ENCODE data around the gene PTPRCAP.
"Not testable (repeated sequence)": the region's sequence is repeated elsewhere in the genome, so short reads cannot be mapped to it uniquely, and the experiment has no call there.

Gene PTPRCAP

DNA sequence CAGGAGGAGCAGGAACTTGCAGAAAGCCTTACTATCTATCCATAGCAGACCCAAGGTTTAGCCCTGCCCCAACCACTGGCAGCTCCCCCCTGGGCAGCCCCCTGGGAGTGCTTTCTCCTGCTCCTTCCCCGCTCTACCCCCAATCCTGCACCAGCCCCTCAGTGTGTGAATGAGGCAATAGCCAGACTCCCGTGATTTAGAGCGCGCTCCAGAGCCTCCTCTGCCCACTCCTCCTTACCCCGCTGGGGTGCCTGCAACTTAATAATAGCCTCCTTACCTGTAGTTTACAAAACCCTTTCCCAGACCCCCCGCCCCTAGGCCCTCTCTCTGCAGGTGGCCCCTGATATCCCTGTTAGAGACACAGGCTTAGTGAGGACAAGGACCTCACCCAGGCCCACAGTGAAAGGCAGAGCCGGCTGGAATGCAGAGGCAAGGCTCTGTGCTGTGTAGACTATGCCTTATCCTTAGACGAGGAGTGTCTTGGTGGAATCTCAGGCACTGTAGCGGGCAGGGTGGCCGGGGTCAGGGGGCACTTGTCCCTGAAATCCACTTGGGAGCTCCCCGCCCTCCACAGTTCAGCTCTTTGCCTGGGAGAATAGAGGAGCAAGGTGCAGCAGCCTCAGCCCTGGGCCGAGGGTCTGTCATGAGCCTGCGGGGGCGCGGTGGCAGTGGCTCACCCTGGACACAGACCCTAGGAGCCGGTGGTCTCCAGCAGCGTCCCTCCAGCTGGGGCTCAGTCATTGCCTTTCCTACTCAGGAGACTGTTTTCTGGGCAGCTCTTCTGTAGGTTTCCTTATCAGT, 26.3 kb downstream of the PTPRCAP start:
- DNase-seq, result no peak

DNA sequence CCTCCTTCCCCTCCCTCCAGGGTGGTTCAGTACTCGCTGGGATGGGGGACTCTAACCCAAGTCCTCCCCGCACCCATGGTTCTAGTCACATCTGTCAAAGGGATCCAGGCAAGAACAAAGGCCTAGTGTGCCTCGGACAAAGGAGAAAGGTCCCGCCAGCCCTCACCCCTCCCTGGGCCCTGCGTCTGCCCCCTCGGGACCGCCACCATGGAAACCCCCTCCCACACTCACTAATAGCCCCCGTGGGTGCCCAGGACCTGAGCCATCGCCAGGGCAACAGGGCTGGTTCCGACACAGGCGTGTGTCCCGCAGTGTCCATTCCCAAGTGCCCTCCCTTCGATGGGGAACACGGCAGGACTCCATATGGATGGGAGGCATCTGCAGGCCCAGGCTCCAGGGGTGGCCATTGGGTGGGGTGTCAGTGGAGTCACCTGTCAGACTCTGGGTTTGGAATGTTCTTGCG, 27.1 kb downstream of the PTPRCAP start:
- peak in 49 of 58 donors; percentile 14 to 92 (median 73) for DNase-seq

- peak in 2 of 58 donors; percentile 54 to 75 for DNase-seq
These were observed 27.6 kb downstream of the PTPRCAP start for GRCh38 chr11:67409781-67410368.

DNA sequence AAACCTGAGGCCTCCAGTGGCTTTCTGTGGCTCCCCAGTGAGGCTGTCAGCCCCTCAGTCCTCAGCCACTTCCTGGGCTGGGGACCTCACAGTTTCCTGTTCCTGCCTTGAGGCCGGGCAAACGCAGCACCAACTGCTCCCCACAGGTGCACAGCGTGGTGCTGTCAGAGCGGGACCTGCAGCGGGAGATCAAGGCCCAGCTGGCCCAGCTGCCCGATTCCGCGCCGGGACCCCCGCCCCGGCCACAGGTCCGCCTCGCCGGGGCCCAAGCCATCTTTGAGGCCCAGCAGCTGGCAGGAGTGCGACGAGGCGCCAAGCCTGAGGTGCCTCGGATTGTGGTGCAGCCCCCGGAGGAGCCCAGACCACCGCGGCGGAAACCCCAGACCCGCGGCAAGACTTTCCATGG, 28.2 kb downstream of the PTPRCAP start:
- DNase-seq, result no peak

DNA sequence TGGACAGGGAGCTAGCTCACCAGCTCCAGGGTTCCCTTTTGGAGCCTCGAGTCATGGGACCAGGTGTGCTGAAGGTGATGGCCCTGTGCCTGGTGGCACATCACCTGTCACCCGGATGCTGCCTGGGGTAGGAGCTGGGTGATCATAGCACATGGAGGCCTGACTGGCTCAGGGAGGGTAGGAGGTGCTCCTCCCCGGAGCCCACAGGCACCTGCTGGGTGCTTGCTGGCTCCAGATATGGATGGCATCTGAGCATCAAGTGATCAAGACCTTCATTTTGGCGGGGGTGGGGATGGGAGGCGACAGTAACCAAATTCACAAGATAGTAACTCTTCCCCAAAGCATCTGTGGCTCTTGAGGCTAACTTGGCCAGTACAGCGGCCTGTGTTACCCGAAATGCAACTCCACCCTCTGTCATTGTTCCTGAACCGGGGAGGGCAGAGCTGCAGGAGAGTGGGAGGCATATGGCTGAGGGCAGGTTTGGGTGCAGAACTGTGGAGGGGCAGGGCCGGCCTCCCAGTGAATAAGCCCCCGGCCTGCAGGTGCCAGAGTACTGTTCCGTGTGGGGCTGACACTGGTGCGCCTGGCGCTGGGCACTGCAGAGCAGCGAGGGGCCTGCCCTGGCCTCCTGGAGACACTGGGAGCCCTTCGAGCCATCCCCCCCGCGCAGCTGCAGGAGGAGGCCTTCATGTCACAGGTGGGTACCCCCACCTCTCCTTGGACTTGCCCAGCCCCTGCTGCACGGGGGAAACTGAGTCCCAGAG, 28.9 kb downstream of the PTPRCAP start:
- no peak for DNase-seq

DNA sequence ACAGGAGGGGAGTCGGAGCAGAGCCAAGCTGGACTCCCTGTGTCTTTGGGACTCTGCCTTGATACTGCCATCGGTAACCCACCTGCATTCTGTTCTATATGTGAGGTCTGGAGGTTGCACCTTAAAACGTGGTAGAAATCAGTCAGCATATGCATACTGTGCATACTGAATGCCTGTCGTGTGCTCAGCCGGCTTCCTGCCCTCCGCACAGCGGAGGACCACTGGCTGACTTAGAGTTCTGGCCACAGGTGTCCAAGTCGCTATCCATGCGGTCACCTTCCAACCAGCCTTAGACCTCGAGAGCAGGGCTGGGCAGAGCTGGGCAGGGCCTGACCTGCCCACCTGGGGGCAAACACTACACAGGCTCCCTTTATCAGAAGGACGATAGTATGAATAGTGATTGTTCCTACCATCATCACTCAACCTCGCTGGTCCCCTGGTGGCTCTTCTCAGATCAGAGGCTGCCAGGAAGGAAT, 29.8 kb downstream of the PTPRCAP start:
- DNase-seq, result no peak

GRCh38 chr11:67406969-67407687, 30.4 kb downstream of the PTPRCAP start:
- DNase-seq, result peak in 44 of 58 donors; percentile 26 to 80 (median 46)

DNA sequence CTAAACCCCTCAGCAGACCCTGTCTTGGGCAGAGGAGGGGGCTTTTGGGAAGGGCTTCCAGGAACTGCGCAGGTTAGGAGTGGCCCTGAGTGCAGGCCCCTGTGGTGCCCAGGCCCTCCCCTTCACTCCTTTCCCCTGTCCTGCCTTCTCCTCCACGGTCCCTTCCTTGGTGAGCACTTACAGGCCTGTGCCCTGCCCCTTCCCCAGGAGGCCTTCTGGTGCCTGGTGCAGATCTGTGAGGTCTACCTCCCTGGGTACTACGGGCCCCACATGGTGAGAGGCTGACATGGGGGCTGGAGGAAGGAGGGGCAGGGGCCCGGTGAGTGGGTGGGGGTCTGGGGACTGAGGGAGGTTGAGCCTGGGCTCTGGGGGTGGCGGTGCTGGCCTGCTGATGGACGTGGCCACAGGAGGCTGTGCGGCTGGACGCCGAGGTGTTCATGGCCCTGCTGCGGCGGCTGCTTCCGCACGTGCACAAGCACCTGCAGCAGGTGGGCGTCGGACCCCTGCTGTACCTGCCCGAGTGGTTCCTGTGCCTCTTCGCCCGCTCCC, 31.0 kb downstream of the PTPRCAP start:
- DNase-seq, result no peak

DNA sequence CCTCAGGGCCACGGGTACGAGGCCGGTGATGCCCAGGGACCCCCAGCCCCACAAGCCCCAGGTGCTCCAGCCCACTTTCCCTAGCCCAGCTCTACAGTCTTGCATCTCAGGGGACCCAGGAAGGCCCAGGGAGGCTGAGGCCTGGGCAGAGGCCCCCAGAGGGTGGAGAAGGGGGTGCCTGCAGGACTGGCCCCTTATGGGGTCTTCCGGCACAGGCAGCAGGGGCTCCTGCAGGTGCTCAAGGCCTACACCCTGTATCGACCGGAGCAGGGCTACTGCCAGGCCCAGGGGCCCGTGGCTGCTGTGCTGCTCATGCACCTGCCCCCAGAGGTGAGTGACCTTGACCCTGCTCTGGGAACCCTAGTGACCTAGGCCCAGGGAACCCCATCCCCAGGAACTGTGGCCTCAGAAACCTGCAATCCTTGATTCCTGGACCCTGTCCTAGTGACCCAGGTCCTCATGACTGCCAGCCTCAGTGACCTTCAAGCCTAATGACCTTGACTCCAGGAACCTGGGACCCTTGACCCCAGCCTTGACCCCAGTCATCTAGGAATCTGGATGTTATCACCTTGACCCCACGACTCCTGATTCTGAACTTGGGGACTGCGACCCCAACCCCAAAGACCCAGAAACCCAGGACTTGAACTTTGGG, 31.7 kb downstream of the PTPRCAP start:
- no peak for DNase-seq

DNA sequence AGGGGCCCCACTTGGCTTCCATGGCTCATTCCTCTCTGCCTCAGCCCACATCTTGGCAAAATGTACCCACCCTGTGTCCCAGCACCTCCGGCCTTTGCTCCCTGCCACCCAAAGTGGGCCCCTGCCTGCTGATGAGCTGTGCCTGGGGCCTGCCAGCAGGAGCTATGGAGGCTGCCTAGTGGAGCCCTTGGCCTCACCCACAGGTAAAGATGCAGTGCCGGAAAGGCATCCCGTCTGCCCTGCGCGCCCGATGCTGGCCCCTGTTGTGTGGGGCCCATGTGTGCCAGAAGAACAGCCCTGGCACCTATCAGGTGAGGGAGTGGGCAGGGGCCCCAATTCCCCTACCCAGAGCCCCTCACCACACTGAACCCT, 32.3 kb downstream of the PTPRCAP start:
- DNase-seq, result no peak

DNA sequence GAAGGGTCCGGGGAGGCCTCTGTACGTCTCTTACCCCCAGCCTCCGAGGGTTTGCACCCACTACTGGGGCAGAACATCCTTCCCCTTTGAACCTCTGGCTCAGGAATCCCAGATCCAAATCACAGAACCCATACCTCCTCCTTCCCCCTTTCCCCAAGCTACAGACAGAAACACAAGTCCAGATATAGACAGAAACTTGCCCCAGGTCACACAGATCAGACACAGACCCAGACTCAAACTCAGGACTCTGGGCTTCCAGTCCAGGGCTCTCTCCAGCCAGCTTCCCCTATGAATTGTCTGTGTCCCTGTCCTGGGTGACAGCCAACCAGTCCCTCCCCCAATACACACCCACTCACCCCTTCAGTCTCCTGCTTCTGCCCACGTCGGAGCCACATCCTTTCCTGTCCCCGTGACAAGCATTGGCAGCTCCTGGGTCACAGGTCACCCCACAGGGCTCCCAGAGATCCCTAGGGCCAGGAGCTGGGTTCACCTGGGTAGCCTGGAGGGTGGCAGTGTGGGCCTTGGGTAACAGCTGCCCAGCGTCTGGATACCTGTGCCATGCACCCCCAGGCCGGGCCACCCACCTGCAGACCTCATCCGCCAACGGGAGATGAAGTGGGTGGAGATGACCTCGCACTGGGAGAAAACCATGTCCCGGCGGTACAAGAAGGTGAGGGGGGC, 32.8 kb downstream of the PTPRCAP start:
- peak in 1 of 58 donors; percentile 26 for DNase-seq

DNA sequence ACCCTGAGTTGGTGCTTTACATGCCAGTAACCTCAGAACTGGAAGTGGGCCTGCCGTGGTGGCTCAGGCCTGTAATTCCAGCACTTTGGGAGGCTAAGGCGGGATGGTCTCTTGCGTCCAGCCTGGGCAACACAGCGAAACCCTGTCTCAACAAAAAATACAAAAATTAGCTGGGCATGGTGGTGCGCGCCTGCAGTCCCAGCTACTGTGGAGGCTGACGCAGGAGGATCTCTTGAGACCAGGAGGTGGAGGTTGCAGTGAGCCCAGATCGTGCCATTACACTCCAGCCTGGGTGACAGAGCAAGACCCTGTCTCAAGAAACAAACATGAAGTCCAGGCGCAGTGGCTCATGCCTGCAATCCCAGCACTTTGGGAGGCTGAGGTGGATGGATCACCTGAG, 34.4 kb downstream of the PTPRCAP start:
- not testable (repeated sequence) for DNase-seq

GRCh38 chr11:67402192-67402839, 35.2 kb downstream of the PTPRCAP start:
- DNase-seq, result not testable (repeated sequence)

DNA sequence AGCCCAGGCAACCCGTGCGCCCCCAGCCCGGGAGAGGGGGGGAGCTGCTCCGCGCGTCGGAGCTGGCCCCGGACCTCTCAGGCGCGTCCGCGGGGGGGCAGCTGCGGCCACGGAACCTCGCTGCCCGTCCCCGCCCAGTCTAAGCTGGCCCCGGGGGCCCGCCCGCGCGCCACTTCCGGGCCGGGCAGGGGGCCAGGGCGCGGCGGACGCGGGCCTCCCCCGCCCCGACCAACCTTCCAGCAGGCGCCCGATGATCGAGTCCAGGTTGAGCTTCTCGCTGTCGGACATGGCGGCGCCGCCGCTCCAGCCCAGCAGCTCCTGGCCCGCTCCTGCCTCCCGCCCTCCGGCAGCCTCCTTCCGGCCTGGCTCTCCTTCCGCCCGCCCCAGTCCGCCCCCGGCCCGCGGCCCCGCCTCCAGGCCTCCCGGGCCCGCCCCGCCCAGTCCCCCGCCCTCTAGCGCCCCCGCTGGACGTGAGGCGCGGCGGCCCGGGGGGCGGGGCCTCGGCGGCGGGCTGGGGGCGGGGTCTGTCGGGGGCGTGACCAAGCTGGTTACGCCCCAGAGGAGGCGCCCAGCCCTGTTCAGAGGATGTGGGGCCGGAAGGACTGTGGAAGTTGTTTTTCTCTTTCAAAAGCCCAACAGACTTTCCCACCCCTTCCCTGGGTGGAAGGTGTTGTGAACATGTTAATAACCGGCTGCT, 35.8 kb downstream of the PTPRCAP start, which contains the start of gene PPP1CA:
Gene PPP1CA (minus strand): TSS at position 364 of the 697 bp plus-strand sequence. CDS start 76 bp downstream, at position 288.
- peak in 57 of 58 donors; percentile 20 to 94 (median 88) for DNase-seq

DNA sequence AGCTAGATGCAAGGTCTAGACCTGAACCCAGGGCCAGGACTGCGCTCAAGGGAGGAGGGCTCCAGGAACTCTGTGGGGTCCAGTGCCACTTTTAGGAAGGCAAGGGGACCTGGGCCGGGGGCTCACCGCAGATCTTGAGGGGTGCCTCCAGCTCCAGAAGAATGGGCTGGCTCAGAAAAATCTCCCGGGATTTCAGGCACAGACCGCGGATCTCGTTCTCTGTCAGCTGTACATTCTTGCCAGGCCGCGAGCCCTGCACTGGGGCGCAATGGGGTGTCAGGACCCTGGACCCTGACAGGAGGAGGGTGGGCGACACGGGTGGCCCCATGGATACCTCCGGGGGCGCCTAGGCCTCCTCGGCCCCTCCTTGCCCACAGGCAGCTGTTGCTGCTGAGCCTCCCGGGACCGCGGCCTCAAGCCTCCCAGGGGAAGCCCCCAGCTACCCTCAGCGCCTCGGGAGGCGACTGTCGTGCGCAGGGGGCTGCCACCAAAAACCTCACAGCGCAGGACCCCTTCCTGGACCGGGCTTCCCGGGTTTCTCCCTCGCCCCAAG, 36.5 kb downstream of the PTPRCAP start:
- DNase-seq, result no peak

- no peak for DNase-seq
These were observed 37.1 kb downstream of the PTPRCAP start for GRCh38 chr11:67400251-67400941.
